Measurements from ENCODE around the gene AS3MT.
"Not testable (repeated sequence)": the region's sequence is repeated elsewhere in the genome, so short reads cannot be mapped to it uniquely, and the experiment has no call there.

AS3MT gene

DNA sequence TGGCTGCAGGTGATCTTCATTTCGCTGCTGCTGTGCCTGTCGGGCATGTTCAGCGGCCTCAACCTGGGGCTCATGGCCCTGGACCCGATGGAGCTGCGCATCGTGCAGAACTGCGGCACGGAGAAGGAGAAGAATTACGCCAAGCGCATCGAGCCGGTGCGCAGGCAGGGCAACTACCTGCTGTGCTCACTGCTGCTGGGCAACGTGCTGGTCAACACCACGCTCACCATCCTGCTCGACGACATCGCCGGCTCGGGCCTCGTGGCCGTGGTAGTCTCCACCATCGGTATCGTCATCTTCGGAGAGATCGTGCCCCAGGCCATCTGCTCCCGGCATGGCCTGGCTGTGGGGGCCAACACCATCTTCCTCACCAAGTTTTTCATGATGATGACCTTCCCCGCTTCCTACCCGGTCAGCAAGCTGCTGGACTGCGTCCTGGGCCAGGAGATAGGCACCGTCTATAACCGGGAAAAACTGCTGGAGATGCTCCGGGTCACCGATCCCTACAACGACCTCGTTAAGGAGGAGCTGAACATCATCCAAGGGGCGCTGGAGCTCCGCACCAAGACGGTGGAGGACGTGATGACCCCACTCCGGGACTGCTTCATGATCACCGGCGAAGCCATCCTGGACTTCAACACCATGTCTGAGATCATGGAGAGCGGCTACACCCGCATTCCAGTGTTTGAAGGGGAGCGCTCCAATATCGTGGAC lies 50.1 kb downstream of the AS3MT start:
- DNase-seq (ENCODE audit: low read depth, low spot score), result peak; percentile 57

DNA sequence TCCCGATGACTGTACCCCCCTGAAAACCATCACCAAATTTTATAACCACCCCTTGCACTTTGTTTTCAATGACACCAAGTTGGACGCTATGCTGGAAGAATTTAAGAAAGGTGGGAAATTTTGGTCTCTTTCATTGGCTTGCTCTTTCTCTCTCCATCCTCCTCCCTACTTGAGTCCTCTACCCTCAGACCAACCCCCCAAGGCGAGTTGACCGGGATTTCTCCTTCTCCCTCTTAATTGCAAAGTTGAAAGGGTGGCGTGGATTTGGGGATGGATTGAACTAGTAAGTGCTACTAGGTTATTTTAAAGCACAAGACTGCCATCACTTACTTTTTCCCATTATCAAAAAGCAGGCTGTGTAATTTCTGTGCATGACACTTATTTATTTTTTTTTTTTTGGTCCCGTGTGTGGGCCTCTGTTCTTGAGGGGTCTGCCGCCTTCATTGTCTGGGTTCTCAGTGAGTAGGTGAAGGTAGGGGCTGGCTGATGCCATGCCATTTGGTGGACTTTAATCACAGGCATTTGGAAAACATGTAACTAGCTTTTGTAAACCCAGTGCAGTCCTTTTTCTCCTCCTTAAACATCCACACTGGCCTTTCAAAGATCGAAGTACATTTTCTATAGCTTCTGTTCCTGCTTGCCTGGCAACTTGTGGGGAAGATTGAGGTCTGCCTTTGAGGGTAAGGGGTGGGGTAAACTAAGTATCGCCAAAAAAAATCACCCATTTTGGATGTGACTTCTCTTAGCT lies 50.9 kb downstream of the AS3MT start:
- peak; percentile 40 for DNase-seq (ENCODE audit: low read depth, low spot score)

DNA sequence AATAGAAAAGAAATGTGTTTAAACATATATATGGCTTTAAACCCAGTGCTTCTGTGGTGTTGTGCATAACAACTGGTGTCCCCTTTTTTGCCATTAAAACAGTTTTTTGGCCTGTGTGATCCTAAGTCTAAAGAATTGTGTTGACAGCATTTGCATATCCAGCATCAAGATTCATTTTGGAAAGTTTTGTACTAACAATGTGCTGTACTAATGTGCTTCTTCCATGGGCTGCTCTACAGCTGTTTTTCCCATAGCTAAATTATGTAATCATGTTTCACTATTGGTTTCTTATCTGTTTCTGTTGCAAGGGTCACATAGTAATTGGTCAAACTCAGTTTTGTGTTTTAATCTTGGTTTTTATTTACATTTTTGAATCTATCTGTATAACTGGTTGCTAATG lies 54.3 kb downstream of the AS3MT start:
- DNase-seq (ENCODE audit: low read depth, low spot score), result no peak

DNA sequence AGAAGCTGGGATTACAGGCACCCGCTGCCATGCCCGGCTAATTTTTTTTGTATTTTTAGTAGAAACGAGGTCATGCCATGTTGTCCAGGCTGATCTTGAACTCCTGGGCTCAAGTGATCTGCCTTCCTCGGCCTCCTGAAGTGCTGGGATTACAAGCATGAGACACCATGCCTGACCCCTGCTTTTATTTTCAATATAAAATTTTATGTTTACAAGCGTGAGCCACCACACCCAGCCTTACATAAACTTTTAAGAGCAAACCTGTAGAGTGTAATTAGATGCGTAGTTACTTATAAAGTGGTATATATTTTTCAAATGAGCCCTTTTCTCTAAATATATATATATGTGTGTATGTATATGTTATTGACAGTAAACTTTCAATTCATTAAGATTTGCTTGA lies 57.6 kb downstream of the AS3MT start:
- no peak for DNase-seq (ENCODE audit: low read depth, low spot score)

DNA sequence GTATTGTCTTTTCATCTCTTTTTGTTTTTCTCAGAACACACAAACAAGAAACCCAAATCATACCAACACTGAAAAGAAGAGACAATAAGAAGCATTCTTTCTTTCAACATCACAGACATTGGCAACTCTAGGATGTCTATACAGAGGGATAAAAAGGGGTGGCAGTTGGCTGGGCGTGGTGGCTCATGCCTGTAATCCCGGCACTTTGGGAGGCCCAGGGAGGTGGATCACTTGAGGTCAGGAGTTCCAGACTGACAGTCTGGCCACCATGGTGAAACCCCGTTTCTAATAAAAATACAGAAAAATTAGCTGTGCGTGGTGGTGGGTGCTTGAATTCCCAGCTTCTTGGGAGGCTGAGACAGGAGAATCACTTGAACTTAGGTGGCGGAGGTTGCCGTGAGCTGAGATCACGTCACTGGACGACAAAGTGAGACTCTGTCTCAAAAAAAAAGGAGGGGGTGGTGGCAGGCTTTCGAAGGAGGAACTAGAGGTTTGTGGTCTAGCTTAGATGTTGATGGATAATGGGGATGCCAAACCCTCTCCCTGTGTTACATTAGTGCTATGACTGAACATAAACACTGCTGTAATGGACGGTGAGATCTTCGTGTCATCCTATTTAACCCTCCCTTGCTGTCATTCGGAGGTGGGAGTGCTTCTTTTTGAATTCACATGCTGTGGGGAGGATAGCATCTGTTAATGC lies 58.2 kb downstream of the AS3MT start:
- DNase-seq (ENCODE audit: low read depth, low spot score), result no peak

DNA sequence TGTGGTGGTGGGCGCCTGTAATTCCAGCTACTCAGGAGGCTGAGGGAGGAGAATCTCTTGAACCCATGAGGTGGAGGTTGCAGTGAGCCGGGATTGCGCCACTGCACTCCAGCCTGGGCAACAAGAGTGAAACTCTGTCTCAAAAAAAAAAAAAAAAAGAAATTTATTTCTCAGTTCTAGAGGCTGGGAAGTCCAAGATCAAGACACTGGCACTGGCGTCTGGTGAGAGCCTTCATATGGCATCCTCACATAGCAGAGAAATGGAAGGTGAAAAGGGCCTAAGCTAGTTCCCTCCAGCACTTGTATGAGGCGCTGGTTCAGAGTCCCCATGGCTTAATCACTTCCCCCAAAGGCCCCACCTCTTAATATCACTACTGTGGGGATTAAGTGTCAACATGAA lies 59.2 kb downstream of the AS3MT start:
- DNase-seq (ENCODE audit: low read depth, low spot score), result not testable (repeated sequence)

DNA sequence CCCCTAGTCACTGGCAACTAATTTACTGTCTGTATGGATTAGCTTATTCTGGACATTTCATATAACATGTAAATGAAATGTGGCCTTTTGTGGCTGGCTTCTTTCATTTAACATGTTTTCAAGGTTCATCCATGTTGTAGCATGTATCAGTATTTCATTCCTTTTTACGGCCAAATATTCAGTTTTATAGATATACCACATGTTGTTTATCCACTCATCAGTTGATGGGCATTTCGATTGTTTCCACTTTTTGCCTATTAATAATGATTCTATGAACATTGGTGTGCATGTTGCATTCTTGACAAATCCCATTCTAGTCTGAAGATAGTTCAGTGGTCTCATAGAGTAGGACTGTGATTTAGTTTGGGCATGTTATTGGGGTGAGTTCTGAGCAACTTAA lies 61.5 kb downstream of the AS3MT start:
- no peak for DNase-seq (ENCODE audit: low read depth, low spot score)

DNA sequence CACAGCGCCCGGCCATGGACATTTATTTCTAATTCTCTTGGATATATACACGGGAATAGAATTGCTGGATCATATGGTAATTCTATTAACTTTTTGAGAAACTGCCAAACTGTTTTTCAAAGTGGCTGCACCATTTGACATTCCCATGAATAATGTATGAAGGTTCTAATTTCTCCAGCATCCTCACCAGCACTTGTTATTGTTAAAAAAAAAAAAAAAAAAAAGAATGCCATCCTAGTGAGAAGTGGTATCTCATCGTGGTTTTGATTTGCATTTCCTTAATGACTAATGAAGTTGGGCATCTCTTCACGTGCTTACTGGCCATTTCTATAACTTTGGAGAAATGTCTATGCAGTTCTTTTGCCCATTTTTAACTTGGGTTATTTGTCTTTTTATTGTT lies 62.4 kb downstream of the AS3MT start:
- DNase-seq (ENCODE audit: low read depth, low spot score), result no peak

DNA sequence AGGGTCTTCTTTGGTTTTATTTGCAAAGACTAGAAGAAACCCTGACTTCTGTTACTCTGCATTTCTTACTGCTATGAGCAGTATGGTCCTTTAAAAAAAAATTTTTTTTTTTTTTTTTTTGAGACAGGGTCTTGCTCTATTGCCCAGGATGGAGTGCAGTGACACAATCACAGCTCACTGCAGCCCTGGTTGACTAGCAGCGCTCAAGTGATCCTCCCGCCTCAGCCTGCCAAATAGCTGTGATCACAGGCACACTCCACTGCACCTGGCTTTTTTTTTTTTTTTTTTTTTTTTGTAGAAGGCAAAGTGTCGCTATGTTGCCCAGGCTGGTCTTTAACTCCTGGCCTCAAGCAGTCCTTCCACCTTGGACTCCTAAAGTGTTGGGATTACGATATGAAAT lies 66.2 kb downstream of the AS3MT start:
- DNase-seq (ENCODE audit: low read depth, low spot score), result no peak

DNA sequence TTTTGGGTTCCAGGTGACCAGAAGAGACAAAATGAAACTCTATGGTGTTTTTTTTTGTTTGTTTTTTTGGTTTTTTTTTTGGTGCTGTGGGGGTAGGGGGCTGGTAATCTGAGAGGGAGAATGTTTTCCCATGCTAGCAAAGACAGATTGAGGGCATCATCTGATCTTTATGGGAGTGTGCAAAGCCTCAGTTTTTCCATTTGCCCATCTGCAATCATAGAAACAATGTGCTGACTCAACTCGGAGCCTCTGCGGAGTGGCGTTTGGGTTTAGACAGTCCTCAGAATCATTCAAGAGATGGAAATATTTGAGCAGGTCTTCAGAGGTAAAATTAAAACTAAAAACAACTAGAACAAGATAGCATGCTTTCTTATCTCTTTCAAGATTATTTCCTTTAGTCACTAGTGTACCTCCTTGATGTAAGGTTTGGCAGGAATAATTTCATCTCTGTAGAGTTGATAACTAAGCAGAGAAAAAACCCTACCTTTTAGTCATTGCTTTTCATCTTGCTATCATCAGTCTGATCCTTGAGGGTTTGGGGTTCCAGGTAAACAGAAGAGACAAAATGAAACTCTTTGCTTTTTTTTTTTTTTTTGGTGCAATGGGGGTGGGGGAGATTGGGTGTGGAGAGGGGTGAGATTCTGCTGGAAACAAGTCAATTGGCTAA lies 66.8 kb downstream of the AS3MT start:
- no peak for DNase-seq (ENCODE audit: low read depth, low spot score)

DNA sequence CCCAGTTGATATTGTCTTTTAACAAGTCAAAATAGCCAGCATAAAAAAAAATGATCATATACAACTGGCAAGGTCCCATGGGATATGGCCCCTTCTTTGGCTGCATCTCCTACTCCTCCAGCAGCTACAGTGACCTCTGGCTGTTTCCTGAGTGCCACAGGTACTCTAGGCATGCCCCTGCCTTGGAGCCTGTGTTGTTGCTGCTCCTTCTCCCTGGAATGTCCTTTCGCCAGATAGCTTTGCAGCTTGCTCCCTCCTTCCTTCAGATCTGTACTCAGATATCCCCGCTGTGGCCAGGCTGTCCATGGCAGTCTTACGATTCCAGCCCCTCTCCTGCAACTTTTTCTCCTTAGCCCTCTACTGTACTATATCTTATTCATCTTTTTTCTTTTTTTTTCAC lies 72.1 kb downstream of the AS3MT start:
- DNase-seq (ENCODE audit: low read depth, low spot score), result peak; percentile 69

DNA sequence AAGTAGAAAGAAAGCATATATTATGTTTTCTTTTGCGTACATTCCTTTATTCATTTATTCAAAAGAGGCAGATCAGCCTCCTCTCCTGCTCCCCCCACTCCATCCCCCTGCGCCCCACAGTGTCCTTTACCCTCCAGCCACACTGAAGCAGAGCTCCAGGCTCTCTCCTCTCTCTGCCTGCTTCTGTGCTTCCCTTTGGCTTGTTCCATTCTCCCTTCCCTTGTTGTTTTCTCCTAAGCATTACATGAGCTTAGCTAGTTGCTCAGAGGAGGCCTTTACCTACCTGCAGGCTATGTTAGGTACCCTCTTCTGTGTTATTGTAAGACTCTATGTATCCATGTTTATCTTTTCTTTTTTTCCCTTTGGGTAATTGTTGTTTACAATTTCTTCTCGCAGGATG lies 76.2 kb downstream of the AS3MT start:
- DNase-seq (ENCODE audit: low read depth, low spot score), result peak; percentile 46

DNA sequence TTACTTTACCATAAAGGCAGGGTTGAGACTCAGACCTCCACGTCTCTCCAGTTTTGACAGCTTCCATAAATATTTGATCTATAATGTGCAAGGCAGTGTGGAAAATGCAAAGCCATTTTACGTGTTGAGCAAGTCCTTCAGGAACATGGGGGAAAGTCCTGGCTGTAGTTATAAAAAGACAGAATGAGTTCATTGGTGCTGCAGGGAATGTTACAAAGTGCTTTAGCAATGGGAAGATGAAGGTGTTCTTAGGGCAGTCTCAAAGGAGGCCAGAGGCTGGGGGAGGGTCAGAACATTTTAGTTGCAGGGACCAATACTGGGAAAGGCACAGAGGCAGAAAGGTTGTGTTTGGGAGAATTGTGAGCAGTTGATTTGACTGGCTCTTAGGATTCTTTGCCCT lies 76.7 kb downstream of the AS3MT start:
- peak; percentile 33 for DNase-seq (ENCODE audit: low read depth, low spot score)

DNA sequence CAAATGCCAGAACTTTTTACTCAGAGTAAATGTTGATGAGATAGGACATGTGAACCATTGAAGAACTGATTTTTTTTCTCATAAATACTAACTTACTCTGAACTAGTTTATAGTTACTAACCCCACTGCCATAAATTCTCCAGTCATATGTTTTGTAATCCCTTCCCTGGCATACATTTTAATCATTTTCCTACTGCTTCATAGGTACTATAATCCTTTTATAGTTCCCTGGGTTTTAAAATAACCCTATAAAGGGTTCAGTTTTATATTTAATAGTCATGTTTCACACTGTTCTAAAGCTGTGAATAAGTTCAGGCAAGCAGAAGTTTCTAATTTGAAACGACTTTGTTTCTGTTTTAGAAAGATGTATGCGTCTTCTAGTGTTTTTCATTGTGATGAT lies 77.7 kb downstream of the AS3MT start:
- no peak for DNase-seq (ENCODE audit: low read depth, low spot score)

DNA sequence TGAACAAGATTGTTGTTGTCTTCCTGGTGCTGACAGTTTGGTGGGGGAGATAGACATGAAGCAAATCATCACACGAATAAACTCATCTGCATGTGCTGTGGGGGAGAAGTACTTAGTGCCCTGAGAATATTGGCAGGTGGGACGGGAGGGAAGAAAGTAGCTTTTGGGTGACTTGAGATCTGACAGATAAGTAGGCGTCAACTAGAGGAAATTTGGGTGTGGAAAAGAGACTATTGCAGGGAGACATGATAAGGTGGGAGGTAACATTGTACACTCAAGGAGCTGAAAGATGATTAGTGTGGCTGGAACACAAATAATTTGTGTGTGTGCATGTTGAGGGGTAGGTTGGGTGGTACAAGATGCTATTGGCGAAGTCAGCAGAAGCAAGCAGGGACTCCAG lies 78.9 kb downstream of the AS3MT start:
- DNase-seq (ENCODE audit: low read depth, low spot score), result no peak

DNA sequence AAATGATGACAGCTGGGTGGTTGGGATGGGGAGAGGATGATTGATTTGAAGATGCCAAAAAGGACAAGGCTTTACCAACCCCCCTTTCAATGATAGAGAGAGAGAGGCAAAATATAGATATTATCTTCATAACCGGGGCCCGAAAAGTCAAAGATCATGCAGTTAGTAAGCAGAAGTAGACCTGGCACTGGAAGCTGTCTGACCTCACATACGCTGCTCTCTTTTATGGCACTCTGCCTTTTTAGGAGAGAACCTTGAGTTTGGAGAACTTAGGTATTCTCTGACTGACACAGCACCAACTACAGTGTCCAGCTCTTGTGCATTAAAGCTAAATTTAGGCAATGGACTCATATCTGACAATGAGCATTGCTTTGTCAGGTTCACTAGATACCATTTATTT lies 79.5 kb downstream of the AS3MT start:
- DNase-seq (ENCODE audit: low read depth, low spot score), result no peak

DNA sequence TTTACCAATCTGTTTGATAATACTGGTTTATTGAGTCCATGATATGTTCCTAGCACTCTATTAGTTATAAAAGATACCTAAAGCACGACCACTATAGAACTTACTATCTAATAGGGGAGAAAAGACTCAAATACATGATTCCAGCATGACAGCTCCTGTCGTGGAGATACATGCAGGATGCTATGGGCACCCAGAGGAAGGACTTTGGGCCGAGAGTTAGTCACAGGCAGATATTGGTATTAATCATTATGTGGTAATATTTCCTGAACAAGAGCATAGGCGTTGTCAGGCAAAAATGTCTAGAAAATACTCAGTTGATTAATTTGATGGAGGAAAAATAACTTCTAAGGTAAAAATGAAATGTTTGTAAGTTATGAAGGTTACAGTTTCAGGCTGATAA lies 80.6 kb downstream of the AS3MT start:
- no peak for DNase-seq (ENCODE audit: low read depth, low spot score)

DNA sequence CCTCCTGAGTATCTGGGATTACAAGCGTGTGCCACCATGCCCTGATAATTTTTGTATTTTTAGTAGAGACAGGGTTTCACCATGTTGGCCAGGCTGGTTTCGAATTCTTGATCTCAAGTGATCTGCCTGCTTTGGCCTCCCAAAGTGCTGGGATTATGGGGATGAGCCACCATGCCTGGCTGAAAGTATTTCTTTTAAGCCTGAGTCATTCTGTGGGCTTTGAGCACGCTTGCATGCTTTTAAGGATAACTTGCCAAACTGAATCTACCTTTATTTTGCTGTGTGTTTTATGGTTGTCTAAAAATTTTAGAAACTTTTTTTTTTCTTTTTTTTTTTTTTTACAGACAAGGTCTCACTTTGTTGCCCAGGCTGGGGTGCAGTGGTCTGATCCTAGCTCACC lies 82.0 kb downstream of the AS3MT start:
- no peak for DNase-seq (ENCODE audit: low read depth, low spot score)

All from ELF-1 (cell line).